BJ (cell line): ENCODE measurements around the gene CCDC102B. TPM values are rescaled to one million over a fixed set of nuclear protein-coding genes. Genes with fewer than 3 reads are reported as not detected.

ENCODE experiments used
- CTCF ChIA-PET: fragments of 350-600 bp; formaldehyde crosslinking; extraction: SDS; loops from one replicate; lab custom pipeline; 2021; ENCODE audit warnings: antibody characterized with exemption, inconsistent platforms; lab: Yijun Ruan, JAX
- POLR2A ChIA-PET: fragments of 300-600 bp; sonication (Branson Sonifier 250); formaldehyde crosslinking; extraction: SDS; loops from one replicate; lab custom pipeline; 2021; ENCODE audit warnings: antibody characterized with exemption; lab: Charles Lee
- DNase-seq: peaks from one replicate; pipeline ENCODE4 v3.0.0-alpha.2; 2011; ENCODE audit warnings: low read depth
- H3K27me3 ChIP-seq: 2 replicates; pipeline ENCODE4 v1.6.0; 2011; ENCODE audit warnings: low read length; ENCODE audit not compliant: control insufficient read depth, insufficient read depth
- H3K36me3 ChIP-seq: 2 replicates; pipeline ENCODE4 v1.5.1; 2011; ENCODE audit warnings: low read length; ENCODE audit not compliant: control insufficient read depth, insufficient read depth
- H3K4me3 ChIP-seq: 2 replicates; pipeline ENCODE4 v1.5.1; 2011; ENCODE audit warnings: low read depth, mild to moderate bottlenecking, control low read depth, low read length
- CTCF ChIP-seq: IDR thresholded peaks from 2 replicates; pipeline ENCODE4 v1.5.1; 2011; ENCODE audit warnings: low read depth, mild to moderate bottlenecking, control low read depth, inconsistent platforms, low read length, moderate library complexity; ENCODE audit not compliant: insufficient read depth
- polyA plus RNA-seq: library from polyadenylated mRNA; depleted of rRNA; stranded (reverse); fragments of >200 nt; gene quantifications from 2 replicates; pipeline ENCODE4 v1.2.3, GENCODE V29; 2011

Gene CCDC102B
- polyA plus RNA-seq, 1 experiment = 2.8 TPM

GRCh38 chr18:69032009-69032408 is 234.1 kb downstream of the CCDC102B start:
- Histone ChIP-seq H3K36me3 (no peaks in the 10 kb centered on the region), H3K27me3 (no peaks in the 10 kb centered on the region), H3K4me3 (no peak overlapping the region)
- POLR2A ChIA-PET = no interaction called here
- no peak for TF ChIP-seq CTCF
- DNase-seq = no peak
- CTCF ChIA-PET = interaction anchor here (0.6 kb wide), 1 partner anchor 10 kb away, joined by 4 read pairs; no protein-coding TSS in a partner anchor

DNA sequence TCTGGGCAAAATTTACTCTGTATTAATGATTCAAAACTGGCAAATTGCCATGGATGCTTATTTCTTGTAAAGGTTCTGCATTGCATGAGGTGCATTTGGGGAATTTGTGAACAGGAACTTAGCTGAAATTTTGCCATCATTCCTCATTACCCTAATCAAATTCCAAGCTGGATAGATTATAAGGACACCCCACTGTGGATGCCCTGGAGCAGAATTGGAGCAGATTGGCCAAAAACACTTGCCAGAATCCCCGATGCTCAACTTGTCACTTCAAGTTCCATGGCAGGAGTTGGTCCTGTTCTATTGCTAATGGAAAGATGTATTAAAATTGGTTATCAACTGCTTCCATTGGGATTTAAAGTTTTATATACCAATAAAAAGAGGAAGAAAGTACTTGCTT is 237.9 kb downstream of the CCDC102B start:
- no peak for DNase-seq
- no peaks in the 10 kb centered on the region for H3K36me3 ChIP-seq
- POLR2A ChIA-PET = no interaction called here
- no peak overlapping the region for H3K4me3 ChIP-seq
- no peaks in the 10 kb centered on the region for H3K27me3 ChIP-seq
- no peak for TF ChIP-seq CTCF
- CTCF ChIA-PET = no interaction called here

- Histone ChIP-seq H3K27me3 (no peaks in the 10 kb centered on the region), H3K4me3 (no peak overlapping the region), H3K36me3 (no peaks in the 10 kb centered on the region)
- CTCF ChIA-PET = no interaction called here
- POLR2A ChIA-PET = no interaction called here
- TF ChIP-seq CTCF = no peak
- DNase-seq = no peak
Observed at GRCh38 chr18:69044215-69044614, 246.3 kb downstream of the CCDC102B start.

DNA sequence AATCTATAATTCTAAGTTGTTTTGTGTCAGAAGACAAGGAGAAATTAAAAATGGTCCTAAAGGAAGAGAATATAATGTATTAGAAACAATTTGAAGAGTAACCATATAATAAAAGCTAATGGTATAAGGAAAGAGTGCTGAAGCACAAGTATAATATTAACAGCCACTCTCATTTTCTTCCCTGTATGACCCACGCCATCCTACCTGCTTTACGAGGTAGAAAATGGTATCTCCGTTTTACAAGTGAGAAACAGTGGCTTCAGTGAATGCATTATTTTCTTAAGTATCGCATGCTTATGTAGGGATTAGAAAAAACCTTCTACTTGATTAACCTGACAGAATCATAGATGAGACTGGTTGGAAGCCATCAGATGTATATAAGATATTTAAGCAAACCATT is 266.2 kb downstream of the CCDC102B start:
- ChIA-PET POLR2A (no interaction called here), CTCF (no interaction called here)
- Histone ChIP-seq H3K27me3 (no peaks in the 10 kb centered on the region), H3K4me3 (no peak overlapping the region), H3K36me3 (no peaks in the 10 kb centered on the region)
- DNase-seq = no peak
- no peak for TF ChIP-seq CTCF

DNA sequence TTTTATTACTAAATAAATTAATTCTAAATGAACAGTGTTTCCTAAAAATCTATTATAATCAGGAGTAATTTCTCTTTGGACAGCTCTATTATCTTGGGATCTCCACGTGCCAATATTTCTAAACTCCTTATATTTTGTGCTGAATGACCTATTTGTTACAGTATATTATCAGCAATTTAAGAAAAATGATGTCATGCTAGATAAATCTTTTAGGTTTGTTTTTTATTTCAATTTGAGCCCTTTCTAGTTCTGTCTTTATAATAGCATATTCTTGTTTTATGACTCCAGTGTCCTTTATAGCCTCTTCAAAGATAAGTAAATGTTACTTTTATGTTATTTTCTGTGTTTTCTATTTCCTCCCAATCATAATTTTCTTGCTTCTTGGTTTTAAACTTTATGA is 269.2 kb downstream of the CCDC102B start:
- POLR2A ChIA-PET = no interaction called here
- Histone ChIP-seq H3K4me3 (no peak overlapping the region), H3K36me3 (no peaks in the 10 kb centered on the region), H3K27me3 (no peaks in the 10 kb centered on the region)
- DNase-seq = no peak
- CTCF ChIA-PET = no interaction called here
- no peak for TF ChIP-seq CTCF
